NCI-H748 (cell line): ENCODE data around the gene ST6GALNAC1.

Source experiments
- DNase-seq: peaks from one replicate; lab custom pipeline; 2025; ENCODE audit not compliant: unreplicated experiment; lab: John Stamatoyannopoulos, UW

The ST6GALNAC1 gene

GRCh38 chr17:76677406-76677805 is 33.8 kb upstream of the ST6GALNAC1 start:
- no peak for DNase-seq

GRCh38 chr17:76676629-76677028 is 33.1 kb upstream of the ST6GALNAC1 start:
- DNase-seq = no peak

- DNase-seq = no peak
Measured at GRCh38 chr17:76675648-76676047, 32.1 kb upstream of the ST6GALNAC1 start.

GRCh38 chr17:76674600-76674999 is 31.0 kb upstream of the ST6GALNAC1 start:
- no peak for DNase-seq

DNA sequence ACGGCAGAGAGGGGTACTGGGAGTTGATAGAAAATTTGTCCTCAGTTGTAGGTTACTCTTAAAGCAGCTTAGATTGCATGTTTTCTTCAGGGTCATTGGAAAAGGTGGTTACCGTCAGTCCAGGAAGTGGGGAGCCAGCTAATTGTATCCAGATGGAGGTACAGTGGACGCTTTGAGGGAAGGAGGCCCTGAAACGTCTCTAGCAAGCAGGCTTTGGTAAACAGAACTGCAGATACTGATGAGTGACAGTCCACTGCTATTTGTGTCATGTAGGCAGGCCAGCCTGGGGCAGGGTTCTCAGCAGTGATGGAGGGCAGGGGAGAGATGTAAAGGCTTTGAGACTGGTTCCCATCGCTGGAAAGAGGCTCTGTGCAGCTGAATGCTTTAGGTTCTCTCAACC is 30.2 kb upstream of the ST6GALNAC1 start:
- DNase-seq = no peak

DNA sequence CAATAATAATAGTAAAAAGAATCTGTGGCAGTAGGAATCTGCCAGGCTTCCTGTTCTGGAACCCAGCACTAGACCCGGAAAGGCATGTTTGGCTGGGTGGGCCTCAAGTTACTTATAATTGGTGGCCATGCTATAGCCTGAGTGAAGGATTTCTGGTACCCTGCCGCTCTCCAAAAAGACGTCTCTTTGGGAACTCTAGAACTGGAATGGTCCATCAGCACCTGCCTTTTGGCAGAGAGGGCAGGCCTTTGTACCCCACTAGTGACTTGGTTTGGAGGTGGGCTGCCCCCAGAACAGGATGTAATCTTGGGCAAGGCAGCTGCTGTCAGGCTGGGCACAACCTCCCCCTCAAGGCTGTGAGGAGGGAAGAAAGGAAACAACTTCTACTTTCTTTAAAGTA is 29.3 kb upstream of the ST6GALNAC1 start:
- no peak for DNase-seq

GRCh38 chr17:76672270-76672851 is 28.8 kb upstream of the ST6GALNAC1 start:
- peak; percentile 44 for DNase-seq

- peak; percentile 69 for DNase-seq
Measured at GRCh38 chr17:76671912-76672262, 28.3 kb upstream of the ST6GALNAC1 start.

DNA sequence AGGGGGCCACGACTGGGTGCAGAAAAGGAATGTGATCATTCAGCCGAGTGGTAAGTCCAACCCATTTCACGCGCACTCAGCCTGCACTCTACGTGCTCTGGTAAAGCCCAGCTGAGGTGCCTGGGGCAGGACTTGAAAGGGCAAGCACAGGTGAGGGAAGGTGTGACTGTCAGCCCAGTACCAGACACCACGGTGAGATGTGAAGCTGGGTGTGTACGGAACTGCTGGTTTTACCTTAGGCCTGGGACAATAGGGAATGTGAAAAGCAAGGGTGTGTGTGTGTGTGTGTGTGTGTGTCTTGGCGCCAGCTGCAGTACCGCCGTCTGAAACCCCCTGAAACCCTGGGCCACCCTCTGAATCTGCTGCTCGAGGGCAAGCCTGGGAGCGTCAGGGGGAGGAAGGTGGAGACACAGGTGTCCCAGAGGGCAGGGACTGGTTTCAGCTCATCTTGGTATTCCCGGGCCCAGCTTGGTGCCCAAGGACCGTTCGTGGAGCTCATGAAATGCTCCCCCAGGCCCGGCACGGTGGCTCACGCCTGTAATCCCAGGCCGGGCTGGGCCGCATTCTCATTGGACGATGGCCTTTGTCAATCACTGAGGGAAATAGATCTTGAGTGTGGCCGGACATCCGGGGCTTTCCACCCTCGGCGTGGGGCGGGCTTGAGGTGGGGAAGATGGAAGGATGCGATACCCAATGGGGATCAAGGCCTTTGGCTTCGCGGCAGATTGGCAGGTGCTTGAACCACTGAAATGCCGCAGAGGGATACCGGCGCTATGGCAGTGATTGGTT is 27.8 kb upstream of the ST6GALNAC1 start:
- DNase-seq = peak; percentile 99

DNA sequence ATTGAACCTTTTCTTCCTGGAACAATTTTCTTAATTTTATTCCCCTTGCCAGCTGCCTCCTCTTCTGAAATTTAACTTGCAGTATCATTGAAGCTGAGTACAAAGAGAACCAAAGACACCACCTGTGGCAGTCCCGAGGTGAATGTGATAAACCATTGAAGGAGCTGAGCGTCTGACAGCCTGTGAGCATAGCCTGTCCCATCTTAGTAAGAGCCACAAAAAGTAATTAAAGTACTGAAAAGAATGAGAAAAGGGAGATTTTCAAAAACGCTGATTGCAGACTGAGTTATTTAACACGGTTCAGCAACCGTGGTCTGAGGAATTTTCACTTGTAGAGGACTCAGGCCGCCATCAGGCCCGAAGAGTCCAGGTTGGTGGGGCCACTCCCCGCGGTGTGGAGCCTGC is 27.2 kb upstream of the ST6GALNAC1 start:
- DNase-seq = no peak

GRCh38 chr17:76670020-76670717 is 26.6 kb upstream of the ST6GALNAC1 start:
- no peak for DNase-seq

GRCh38 chr17:76667786-76668453 is 24.4 kb upstream of the ST6GALNAC1 start:
- no peak for DNase-seq

GRCh38 chr17:76667491-76667755 is 23.9 kb upstream of the ST6GALNAC1 start:
- no peak for DNase-seq

GRCh38 chr17:76660656-76661042 is 17.1 kb upstream of the ST6GALNAC1 start:
- no peak for DNase-seq

GRCh38 chr17:76659928-76660655 is 16.5 kb upstream of the ST6GALNAC1 start:
- DNase-seq = peak; percentile 45

GRCh38 chr17:76658242-76658662 is 14.7 kb upstream of the ST6GALNAC1 start:
- DNase-seq = no peak

DNA sequence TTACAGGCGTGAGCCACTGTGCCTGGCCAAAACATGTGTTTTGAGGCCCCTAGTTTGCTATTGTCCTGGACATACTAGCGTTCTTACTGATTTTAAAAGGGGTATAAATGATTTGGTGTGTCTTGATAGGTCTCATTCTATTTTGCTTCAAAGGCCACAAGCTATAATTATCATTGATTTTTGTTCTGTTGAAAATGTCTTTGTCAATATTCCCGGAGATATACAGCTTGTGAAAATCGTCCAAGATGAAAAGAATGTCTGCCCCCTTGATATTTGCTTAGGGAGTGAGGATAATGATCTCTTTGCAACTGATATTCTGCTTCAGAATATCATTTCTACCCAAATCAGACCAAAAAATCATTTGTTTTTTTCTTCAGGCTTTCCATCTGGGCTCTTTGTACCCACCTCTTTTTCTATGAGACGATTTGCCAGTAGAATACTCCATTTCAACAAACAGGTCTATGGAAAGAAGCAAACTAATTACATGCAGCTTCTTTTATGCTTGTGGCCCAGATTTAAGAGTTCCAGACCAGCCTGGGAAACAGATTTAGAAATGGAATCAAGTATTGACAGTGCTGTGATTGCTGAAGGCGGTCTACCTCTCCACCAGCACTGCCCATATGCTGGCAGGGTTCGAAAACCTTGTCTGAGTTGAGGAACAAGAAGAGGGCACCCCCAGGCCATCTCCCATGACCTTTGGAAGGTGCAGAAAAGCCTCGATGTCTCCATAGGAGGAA is 14.1 kb upstream of the ST6GALNAC1 start:
- peak; percentile 3 for DNase-seq

GRCh38 chr17:76654408-76654807 is 10.9 kb upstream of the ST6GALNAC1 start:
- no peak for DNase-seq

- no peak for DNase-seq
Measured at GRCh38 chr17:76650504-76650903, 6.9 kb upstream of the ST6GALNAC1 start.

GRCh38 chr17:76646712-76647111 is 3.2 kb upstream of the ST6GALNAC1 start:
- DNase-seq = no peak

- DNase-seq = no peak
Measured at GRCh38 chr17:76645481-76645880, 1.9 kb upstream of the ST6GALNAC1 start.
